NCI-H526 (cell line): ENCODE data around the gene CDK5.
"Not testable (repeated sequence)": the region's sequence is repeated elsewhere in the genome, so short reads cannot be mapped to it uniquely, and the experiment has no call there.

Experiments used
- DNase-seq, 2 experiments: peaks; one replicate each; lab custom pipeline; 2025; lab: John Stamatoyannopoulos, UW

CDK5 gene

DNA sequence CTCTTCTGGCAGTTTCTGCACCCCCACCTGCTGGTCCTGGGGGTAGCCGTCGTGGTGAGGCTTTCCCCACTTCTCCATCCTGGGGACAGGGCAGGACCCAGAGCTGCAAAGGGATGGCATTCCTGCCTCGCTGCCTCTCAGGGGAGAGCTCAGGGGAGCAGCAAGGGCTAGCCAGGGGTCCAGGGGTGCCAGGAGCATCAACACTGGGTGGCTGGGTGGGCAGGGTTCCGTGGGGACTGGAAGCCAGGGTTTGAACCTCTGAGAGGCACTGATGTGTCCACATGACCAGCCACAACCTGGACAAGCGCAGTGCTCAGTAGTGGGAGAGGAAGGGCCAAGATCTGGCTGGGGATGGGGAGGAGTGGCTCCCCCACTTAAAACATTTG lies 23.8 kb downstream of the CDK5 start:
- no peak for DNase-seq

DNA sequence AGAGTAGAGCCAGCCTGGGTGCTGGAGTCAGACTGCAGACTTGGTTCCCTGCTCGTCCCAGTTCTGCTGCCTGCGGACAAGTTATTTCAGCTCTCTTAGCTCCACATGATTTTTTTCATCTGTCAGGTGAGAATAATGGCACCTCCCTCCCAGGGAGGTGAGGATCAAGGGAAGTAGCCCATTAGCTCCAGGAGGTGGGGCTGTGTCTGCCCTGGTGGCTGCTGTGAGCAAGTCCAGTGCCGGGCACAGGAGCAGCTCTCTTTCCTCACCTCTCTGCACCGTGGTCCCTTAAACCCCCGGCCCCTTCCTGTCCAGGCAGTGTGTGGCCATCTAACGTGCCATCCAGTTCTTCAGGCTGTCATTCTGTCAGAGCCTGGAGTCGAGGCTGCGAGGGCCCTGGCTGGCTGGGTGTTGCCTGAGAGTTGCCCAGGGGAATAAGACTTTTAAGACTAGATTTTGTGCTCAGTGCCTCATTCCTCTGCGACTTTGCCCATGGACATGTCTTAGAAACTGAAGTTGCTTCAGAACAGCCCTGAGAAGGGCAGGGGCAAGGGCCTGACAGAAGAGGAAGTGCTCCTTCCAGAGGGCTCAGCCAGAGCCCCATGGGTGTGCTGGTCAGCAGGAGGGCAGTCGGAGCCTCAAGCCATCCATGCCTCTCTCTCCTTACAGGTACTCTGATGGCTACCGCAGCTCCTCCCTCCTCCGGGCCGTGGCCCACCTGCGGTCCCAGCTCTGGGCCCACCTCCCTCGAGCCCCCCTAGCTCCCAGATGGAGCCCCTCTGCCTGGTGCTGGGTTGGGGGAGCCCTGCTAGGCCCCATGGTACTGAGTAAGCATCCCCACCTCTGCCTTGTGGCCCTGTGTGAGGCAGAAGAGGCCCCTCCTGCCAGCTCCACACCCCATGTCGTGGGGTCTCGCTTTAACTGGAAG lies 24.5 kb downstream of the CDK5 start:
- no peak for DNase-seq

DNA sequence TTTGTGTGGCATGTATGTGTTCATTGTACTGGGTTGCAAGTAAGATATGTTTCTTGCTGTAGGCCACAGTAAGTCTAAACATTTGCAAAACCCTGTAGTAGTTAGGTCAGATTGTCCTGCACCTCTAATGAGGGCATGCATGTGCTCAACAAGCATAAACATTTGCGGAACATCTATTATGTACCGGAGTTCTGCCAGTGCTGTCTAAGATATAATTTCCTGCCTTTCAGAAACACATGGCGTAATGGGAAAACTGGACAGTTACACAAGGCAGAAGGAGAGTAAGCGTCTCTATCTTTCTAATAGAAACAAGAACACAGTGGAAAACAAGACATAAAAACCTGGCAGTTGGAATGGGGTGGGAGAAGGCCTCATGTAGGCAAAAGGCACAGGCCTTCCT lies 26.7 kb downstream of the CDK5 start:
- no peak for DNase-seq

DNA sequence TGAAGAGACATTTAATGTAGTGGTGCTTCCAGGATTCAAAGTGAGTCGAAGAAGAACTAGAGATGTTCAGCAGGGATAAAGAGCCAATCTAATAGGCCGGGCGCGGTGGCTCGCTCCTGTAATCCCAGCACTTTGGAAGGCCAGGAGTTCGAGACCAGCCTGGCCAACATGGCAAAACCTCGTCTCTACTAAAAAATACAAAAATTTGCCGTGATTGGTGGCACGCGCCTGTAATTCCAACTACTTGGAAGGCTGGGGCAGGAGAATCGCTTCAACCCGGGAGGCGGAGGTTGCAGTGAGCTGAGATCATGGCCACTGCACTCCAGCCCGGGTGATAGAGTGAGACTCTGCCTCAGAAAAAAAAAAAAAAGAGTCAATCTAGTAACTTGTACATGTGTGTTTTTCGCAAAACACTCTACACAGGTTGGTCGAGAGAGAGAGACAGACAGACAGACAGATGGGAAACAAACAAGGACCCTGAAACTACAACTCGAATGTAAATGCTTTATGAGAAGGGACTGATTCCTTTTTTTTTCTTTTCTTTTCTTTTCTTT lies 28.7 kb downstream of the CDK5 start:
- no peak for DNase-seq

DNA sequence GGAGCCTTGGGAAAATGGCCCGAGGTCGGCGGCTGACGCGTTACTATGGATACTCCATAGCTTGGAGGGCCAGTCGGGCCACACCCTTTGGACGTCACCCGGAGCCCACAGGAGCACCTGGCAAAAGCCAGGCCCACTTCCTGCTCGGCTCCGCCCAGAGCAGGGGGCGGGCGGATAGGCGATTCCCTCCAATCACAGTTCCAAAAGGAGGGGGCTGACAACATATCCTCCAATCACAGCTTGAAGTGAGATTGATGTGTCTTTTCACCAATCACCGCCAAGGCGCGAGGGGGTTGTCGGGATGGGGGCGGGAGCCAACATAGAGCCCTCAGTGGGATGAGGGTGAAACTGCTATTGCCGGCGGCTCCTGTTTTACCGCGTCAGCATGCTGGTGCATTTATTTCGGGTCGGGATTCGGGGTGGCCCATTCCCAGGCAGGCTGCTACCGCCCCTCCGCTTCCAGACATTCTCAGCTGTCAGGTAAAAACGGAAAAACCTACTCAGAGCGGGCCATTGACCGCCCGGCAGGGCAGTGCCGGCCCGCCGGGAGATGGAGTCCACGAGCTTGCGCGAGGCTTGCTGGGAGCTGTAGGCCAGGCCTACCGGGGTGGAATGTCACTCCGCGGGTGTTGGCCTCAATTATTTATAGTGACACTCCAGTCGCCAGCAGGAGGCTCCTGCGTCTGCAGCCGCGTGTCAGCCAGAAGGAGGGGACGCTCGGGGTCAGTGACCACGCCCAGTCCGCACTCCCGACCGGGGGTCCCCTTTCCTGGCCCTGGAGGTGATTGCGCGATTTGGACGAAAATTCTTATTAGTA lies 29.4 kb downstream of the CDK5 start, which contains the start of gene ABCB8:
Gene ABCB8 (plus strand): TSS at position 320 of the 817 bp plus-strand sequence. CDS start 66 bp downstream, at position 386.
- DNase-seq = peak; percentile 99 to 100

DNA sequence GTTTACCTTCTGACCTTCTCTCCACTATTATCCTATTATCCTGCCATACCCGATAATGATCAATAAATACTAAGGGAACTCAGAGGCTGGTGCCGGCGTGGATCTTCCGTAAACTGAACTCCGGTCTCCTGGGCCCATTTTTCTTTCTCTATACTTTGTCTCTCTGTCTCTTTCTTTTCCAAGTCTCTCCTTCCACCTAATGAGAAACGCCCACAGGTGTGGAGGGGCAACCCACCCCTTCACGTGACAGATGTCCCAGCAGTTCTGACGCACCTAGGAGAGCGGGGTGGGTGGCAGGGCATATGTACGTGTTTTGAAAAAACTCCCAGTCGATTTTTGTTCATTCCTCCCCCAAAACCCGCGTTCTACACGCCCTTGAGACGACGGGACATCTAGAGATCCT lies 30.0 kb downstream of the CDK5 start:
- DNase-seq = not testable (repeated sequence)

DNA sequence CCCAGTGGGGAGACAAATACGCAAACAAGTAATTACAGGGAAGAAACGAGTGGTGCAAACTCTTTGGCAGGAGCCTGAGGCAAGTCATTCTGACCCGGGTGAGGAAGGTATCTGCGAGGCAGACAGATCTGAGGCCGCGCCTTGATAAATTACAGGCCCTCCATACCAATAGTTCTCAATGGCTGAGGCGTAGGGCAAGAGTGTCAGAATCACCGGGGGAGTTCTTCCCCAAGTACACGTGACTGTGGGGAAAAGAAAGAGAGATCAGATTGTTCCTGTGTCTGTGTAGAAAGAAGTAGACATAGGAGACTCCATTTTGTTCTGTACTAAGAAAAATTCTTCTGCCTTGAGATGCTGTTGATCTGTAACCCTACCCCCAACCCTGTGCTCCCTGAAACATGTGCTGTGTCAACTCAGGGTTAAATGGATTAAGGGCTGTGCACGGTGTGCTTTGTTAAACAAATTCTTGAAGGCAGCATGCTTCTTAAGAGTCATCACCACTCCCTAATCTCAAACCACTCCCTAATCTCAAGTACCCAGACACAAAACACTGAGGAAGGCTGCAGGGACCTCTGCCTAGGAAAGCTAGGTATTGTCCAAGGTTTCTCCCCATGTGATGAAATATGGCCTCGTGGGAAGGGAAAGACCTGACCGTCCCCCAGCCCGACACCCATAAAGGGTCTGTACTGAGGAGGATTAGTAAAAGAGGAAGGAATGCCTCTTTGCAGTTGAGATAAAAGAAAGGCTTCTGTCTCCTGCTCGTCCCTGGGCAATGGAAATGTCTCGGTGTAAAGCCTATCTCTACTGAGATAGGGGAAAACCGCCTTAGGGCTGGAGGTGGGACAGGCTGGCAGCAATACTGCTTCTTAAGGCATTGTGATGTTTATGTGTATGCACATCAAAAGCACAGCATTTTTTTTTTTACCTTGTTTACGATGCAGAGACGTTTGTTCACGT lies 30.6 kb downstream of the CDK5 start:
- DNase-seq = not testable (repeated sequence)

DNA sequence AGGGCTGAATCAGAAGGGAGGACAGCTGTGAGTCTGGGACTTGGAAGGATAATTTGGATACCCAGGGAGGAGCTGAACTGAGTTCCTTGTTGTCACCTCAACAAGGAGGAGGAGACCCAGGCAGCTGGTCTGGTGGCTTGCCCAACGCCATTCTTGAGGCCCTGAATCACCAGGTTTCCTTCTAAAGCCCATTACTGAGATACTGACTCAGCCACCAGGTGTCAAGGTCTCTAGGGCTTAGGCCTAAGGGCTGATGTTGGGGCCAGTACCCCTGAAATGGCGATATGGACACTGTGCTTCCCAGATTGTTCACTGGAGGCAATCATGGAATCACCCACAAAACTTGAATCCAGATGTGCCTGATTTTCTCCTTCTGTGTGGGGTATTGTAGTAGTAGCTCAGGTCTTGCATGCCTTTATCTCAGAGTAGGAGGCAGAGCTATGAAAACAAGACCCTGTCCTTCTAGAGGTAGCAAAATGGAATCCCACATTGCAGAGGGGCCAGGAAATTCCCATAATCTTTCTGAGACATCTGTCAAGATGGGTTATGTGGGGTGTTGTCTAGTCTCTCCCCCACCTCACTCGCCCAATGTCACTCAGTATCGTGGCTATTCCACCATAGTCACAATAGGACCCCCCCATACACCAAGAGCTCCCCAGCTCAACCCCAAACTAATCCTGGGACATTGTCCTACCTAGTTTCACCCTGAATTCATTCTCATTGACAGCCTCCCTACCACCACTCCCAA lies 31.6 kb downstream of the CDK5 start:
- no peak for DNase-seq

DNA sequence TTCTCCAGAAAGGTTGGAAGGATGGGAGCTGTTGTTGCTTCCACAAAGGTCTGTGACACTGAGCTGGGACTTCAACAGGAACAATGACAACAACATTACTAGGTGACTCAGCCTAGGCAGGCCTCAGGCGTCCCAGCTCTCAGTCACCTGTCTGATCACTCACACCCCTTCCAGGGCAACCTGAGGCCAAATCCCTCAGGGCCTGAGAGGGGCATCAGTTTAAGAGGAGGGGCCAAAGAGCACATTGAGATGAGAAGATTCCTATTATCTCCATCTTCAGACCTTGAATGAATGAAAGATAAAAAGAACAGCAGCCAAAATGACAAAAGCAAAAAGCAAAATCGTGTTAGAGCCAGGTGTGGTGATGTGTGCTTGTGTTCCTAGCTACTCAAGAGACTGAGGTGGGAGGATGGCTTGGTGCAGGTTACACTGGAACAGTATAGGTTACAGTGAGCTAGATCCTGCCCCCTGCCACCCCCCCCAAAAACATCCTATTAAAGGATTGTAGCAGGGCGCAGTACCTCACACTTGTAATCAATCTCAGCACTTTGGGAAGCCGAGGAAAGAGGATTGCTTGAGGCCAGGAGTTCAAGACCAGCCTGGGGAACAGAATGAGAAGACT lies 33.2 kb downstream of the CDK5 start, which contains the start of gene ATG9B:
Gene ATG9B (minus strand): TSS at position 60 of the 622 bp plus-strand sequence. CDS start 71 bp downstream, outside the sequence.
- DNase-seq = no peak

DNA sequence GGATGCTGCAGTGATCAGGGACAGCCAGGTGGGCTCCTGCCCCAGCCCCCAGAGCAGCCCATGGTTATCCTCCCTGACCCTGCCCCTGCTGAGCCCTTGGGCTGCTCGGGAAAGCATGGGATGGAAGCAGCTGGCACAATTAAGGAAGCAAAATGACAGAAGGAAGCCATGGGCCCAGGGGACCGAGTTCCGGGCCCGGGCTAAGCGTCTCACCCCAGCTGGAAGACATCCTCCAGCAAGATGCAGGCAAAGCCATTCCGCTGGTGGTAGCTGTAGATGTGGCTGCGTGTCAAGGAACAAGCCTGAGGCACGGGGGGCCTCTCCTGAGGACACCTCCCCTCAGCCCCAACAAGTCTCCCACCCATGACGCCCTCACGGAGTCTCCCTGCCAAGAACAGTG lies 34.5 kb downstream of the CDK5 start:
- DNase-seq = no peak

DNA sequence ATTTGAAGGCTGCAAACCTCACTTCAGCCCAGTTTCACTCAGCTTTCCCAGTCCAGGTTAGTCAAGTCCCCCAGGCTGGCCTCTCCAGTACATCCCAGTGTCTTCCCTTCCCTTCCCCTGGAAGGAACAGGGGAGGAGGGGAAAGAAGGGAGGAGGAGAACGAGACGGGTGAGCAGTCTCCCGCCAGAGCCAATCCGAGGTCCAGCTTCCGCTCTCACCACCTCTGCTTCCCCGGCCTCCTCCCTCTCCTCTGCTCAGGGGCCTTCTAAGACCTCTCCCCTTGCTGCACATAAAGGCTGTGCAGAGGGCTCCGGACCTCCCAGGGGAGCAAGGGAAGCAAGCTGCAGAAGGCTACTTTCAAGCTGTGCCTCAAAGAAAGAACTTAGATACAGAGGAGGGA lies 37.5 kb downstream of the CDK5 start:
- DNase-seq = no peak

DNA sequence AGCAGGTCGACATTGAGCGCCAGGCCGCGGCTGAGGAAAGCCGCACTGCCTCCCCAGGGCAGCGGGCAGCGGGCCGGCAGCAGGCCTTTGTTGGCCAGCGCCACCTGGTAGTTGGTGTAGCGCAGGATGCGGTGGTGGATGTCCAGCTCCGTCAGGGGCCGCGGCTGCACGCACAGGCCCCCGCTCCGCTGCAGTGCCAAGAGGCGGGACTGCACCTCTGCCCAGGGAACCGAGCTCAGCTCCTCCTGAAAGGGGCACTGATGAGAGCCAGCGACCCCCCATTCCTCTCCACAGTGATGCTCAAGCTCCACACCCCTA lies 38.6 kb downstream of the CDK5 start:
- no peak for DNase-seq

DNA sequence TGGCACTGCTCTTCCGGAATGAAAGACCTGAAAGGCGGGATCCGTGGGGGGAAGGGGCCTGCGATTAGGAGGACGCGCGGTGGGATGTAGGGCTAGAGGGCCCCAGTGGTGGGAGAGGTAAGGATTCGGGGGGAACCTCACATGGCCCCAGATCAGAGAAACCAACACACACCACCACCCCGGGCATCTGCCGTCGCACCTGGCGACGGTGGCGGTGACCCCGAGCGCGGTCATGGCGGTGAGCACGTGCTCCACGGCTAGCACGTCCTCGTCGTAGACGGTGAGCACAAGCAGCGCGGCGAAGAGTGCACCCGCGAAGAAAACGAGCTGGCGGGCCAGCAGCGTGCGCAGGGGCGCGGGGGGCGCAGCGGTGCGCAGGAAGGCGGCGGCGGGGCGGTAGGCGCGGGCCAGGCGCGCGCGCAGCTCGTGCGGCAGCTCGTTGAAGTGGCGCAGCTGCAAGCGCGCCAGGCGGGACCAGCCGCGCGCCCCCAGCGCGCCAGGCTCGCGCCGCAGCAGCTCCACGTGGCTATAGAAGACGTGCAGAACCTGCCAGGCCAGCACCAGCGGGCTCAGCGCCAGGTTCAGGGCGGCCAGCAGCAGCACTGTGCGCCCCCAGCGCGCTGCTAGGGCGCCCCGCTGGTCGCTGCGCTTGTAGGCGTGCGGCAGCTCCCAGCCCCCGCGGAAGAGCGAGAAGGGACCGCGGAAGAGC lies 39.1 kb downstream of the CDK5 start:
- peak in 1 of 2 experiments; percentile 74 for DNase-seq

DNA sequence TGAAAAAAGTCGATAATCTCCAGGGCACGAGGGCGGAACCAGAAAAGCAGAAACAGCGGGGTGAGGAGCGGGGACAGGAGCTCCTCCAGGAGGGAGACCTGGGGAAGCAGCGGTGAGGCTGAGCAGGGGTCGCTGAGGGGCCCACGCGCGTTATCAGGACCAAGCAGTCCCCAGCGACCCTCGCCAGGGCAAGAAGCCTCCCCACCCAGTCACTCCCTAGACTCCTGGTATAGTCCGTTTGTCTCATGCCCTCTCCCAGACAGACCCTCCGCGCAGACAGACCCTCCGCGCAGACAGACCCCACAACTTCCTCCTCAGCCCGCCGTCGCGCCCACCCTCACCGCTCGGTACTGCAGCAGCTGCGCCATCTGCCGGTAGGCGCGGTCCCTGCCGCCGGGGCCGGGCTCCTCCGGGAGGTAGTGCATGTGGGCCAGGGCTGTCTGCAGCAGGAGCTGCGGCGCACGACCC lies 39.7 kb downstream of the CDK5 start:
- DNase-seq = peak; percentile 24 to 90

DNA sequence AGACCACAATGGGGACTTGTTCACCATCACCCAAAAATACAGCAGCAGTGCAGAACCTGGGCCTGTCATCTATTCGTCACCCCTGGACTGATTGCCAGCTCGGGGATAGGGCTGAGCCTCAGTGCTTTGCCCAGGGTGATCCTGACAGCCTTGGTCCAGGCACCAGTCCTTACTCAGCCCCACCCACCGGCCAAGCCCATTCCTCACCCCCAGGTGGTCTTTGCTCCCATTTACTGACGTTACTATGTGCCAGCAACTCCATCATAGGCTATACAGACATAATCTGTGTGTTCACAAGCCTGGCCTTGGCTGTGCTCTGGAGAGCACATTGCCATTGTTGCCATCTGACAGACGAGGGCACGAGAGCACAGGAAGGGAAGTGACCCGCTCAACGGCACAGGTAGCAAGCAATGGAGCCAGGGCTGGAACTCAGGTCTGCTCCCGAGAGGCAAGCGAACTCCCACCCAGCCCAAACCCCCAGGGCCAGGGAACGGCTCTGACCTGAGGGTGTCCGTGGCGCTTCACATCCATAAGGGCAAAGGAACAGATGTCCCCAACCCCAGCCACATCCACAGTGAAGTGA lies 40.2 kb downstream of the CDK5 start:
- DNase-seq = no peak

DNA sequence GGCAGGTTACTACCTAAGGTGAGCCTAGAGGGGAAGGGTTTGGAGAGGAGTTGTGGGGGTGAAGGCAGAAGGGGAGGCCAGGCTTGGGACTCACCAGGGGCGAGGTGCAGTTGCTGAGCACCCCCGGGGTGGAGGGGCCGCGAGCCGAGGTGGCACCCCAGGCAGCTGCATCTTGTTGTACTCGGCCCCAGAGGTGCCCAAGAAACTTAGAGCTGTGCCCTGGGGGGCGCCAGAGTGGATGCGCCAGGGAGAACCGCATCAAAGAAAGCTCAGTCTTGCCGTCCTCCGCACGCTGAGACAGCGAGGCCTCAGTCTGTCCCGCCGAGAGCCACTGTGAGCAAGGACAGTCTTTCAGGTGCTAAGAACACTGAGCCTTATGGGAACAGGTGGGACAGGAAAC lies 40.8 kb downstream of the CDK5 start:
- DNase-seq = no peak

DNA sequence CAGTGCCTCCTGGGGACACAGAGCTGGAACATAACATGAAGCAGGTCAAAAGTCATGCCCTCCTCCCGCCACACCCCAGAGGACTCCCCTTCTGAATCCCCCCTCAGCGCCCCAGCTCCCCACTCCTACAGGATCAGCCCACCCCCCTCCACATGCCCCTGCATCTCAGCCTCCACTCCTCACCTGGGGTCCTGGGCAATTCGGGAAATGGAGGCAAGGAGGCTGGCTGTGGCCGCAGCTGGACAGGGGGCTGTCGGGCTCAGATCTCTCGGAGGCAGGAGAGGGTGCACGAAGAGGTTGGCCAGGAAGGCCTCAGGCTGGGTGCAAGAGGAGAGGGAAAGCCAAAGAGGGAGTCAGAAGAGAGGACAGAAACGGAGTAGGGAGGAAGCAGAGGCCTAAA lies 41.2 kb downstream of the CDK5 start:
- DNase-seq = no peak

DNA sequence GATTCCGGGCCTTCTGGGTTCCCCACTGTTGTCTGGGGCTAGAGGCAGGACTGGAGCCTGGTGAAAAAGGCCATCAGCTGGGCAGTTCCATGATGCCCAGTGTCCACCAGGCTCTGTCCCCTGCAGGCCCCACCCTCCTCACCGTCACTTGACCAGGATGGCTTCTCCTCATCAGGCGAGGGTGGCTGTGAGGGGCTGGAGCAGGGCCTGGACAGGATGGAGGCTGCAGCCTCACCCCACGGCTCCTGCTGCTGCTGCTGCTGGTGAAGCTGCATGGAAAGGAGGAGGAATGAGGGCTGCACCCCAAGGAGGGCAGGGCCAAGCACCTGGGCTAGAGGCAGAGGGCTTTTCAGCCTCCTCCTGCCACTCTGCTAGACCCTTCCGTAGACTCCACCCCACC lies 41.7 kb downstream of the CDK5 start:
- DNase-seq = no peak

DNA sequence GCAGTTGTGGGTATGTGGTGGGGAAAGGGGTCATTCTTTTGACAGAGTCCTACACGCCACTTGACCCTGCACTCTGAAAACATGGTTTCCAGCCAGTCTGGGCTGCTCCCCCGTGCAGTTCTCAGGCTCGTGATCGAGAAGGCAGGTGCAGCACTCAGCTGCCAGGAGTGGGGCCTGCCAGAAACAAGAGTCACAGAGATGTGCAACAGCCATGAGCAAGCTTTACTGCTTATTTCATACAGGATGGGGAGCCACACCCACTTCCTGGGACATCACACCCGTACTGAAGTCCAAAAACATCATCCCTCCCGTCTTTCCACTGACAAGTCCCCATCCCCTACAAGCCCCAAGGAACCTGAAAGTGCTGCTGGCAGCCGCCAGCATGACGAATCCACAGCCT lies 42.7 kb downstream of the CDK5 start:
- DNase-seq = no peak
